ENCODE results near the gene TUFT1. TPM values are rescaled to one million over a fixed set of nuclear protein-coding genes. Genes with fewer than 3 reads are reported as not detected.
"Not testable (repeated sequence)": the region's sequence is repeated elsewhere in the genome, so short reads cannot be mapped to it uniquely, and the experiment has no call there.

Gene TUFT1
- total RNA-seq, 2 experiments from 2014 or later = 7.2 to 9.6 TPM

- H3K4me1 Mint-ChIP-seq (ENCODE audit: low read depth) = peaks cover 76% of the 10 kb centered on the region
- no peak overlapping the region for H3K4me3 Mint-ChIP-seq
- ATAC-seq (ENCODE audit: poor library complexity) = no peak
Measured at GRCh38 chr1:151616505-151616849, 76.4 kb downstream of the TUFT1 start.

GRCh38 chr1:151618003-151618402 is 77.9 kb downstream of the TUFT1 start:
- no peak overlapping the region for H3K27ac Mint-ChIP-seq
- DNase-seq (no peak), ATAC-seq (ENCODE audit: poor library complexity) (no peak)
- no peak overlapping the region for H3K4me3 Mint-ChIP-seq
- Histone ChIP-seq H3K4me1 (ENCODE audit: insufficient read depth, low read length) (peaks cover 19% of the 10 kb centered on the region), H3K27ac (ENCODE audit: low read depth in 1 of 2, low read length in 2 of 2) (no peak overlapping the region), H3K36me3 (ENCODE audit: insufficient read depth, low read length) (peaks cover 4% of the 10 kb centered on the region), H3K27me3 (ENCODE audit: control insufficient read depth in 1 of 2, insufficient read depth in 2 of 2, low read length in 2 of 2) (no peaks in the 10 kb centered on the region), H3K9me3 (ENCODE audit: control insufficient read depth in 1 of 2, insufficient read depth in 1 of 2, low read length in 2 of 2) (no peaks in the 10 kb centered on the region), H3K4me3 (ENCODE audit: low read length) (no peak overlapping the region)
- intact Hi-C loops (cut with DNase I, micrococcal nuclease) = no loop called here
- no peak for TF ChIP-seq CTCF (IDR thresholded peaks at IDR 0.05)
- peaks cover 72% of the 10 kb centered on the region for H3K4me1 Mint-ChIP-seq (ENCODE audit: low read depth)
- H3K27me3 Mint-ChIP-seq = no peaks in the 10 kb centered on the region
- POLR2A ChIA-PET = no interaction called here
- CTCF ChIA-PET = no interaction called here
- peaks cover 20% of the 10 kb centered on the region for H3K36me3 Mint-ChIP-seq (ENCODE audit: low read depth)
- H3K9me3 Mint-ChIP-seq = no peaks in the 10 kb centered on the region

More at GRCh38 chr1:151616505-151616849, 76.4 kb downstream of the TUFT1 start:
- ChIA-PET CTCF (no interaction called here), POLR2A (no interaction called here)
- no peaks in the 10 kb centered on the region for H3K27me3 ChIP-seq (ENCODE audit: control insufficient read depth in 1 of 2, insufficient read depth in 2 of 2, low read length in 2 of 2)
- no peaks in the 10 kb centered on the region for H3K9me3 ChIP-seq (ENCODE audit: control insufficient read depth in 1 of 2, insufficient read depth in 1 of 2, low read length in 2 of 2)
- no peak for DNase-seq
- H3K36me3 Mint-ChIP-seq (ENCODE audit: low read depth) = peaks cover 20% of the 10 kb centered on the region
- peaks cover 25% of the 10 kb centered on the region for H3K4me1 ChIP-seq (ENCODE audit: insufficient read depth, low read length)
- no peak for TF ChIP-seq CTCF (IDR thresholded peaks at IDR 0.05)
- H3K9me3 Mint-ChIP-seq = no peaks in the 10 kb centered on the region
- H3K27me3 Mint-ChIP-seq = no peaks in the 10 kb centered on the region
- H3K36me3 ChIP-seq (ENCODE audit: insufficient read depth, low read length) = peaks cover 4% of the 10 kb centered on the region
- no peak overlapping the region for H3K27ac Mint-ChIP-seq
- intact Hi-C loops (cut with DNase I, micrococcal nuclease) = no loop called here
- no peak overlapping the region for H3K4me3 ChIP-seq (ENCODE audit: low read length)
- no peak overlapping the region for H3K27ac ChIP-seq (ENCODE audit: low read depth in 1 of 2, low read length in 2 of 2)

- Histone ChIP-seq H3K27me3 (ENCODE audit: control insufficient read depth in 1 of 2, insufficient read depth in 2 of 2, low read length in 2 of 2) (no peaks in the 10 kb centered on the region), H3K36me3 (ENCODE audit: insufficient read depth, low read length) (peaks cover 4% of the 10 kb centered on the region), H3K27ac (ENCODE audit: low read depth in 1 of 2, low read length in 2 of 2) (no peak overlapping the region), H3K4me1 (ENCODE audit: insufficient read depth, low read length) (peaks cover 14% of the 10 kb centered on the region), H3K9me3 (ENCODE audit: control insufficient read depth in 1 of 2, insufficient read depth in 1 of 2, low read length in 2 of 2) (no peaks in the 10 kb centered on the region), H3K4me3 (ENCODE audit: low read length) (no peak overlapping the region)
- ATAC-seq (ENCODE audit: poor library complexity) = no peak
- no peak overlapping the region for H3K27ac Mint-ChIP-seq
- CTCF ChIA-PET = no interaction called here
- DNase-seq = no peak
- H3K4me1 Mint-ChIP-seq (ENCODE audit: low read depth) = peaks cover 67% of the 10 kb centered on the region
- no peaks in the 10 kb centered on the region for H3K9me3 Mint-ChIP-seq
- POLR2A ChIA-PET = no interaction called here
- H3K4me3 Mint-ChIP-seq = no peak overlapping the region
- H3K27me3 Mint-ChIP-seq = no peaks in the 10 kb centered on the region
- peaks cover 15% of the 10 kb centered on the region for H3K36me3 Mint-ChIP-seq (ENCODE audit: low read depth)
- intact Hi-C loops (cut with DNase I, micrococcal nuclease) = no loop called here
- TF ChIP-seq CTCF (IDR thresholded peaks at IDR 0.05) = no peak
Measured at GRCh38 chr1:151618470-151618869, 78.4 kb downstream of the TUFT1 start.

GRCh38 chr1:151618996-151619395 is 78.9 kb downstream of the TUFT1 start:
- ATAC-seq (ENCODE audit: poor library complexity); DNase-seq; H3K27me3 Mint-ChIP-seq; H3K4me3 ChIP-seq (ENCODE audit: low read length); H3K9me3 Mint-ChIP-seq; H3K4me3 Mint-ChIP-seq; H3K27ac Mint-ChIP-seq; CTCF ChIA-PET; H3K9me3 ChIP-seq (ENCODE audit: control insufficient read depth in 1 of 2, insufficient read depth in 1 of 2, low read length in 2 of 2); H3K36me3 ChIP-seq (ENCODE audit: insufficient read depth, low read length); intact Hi-C loops (cut with DNase I, micrococcal nuclease); H3K36me3 Mint-ChIP-seq (ENCODE audit: low read depth); H3K27ac ChIP-seq (ENCODE audit: low read depth in 1 of 2, low read length in 2 of 2); POLR2A ChIA-PET; H3K27me3 ChIP-seq (ENCODE audit: control insufficient read depth in 1 of 2, insufficient read depth in 2 of 2, low read length in 2 of 2): not testable (repeated sequence)
- peaks cover 11% of the 10 kb centered on the region for H3K4me1 ChIP-seq (ENCODE audit: insufficient read depth, low read length)
- peaks cover 62% of the 10 kb centered on the region for H3K4me1 Mint-ChIP-seq (ENCODE audit: low read depth)
